Small intestine (tissue), 7 donors: ENCODE measurements around the gene EEA1. TPM values are rescaled to one million over a fixed set of nuclear protein-coding genes. Genes with fewer than 3 reads are reported as not detected.

Experiments
- DNase-seq, 2 donors: peaks; one replicate each; pipeline versions ENCODE4 v3.0.0 to v3.0.0-alpha.2; 2013
- FAIRE-seq: peaks from 2 replicates; lab custom pipeline; 2012; peaks lifted over from hg19 to GRCh38; lab: Jason Lieb, UNC
- H3K27ac ChIP-seq, 3 donors: one replicate each; pipeline ENCODE4 v1.5.1; 2013; ENCODE audit warnings: low read length in 2 of 3, mild to moderate bottlenecking in 2 of 3, control low read depth in 1 of 3, inconsistent platforms in 1 of 3, low read depth in 1 of 3, moderate library complexity in 1 of 3
- H3K27me3 ChIP-seq, 3 donors: one replicate each; pipeline ENCODE4 v1.6.1; 2013; ENCODE audit warnings: low read length in 3 of 3, inconsistent platforms in 1 of 3; ENCODE audit not compliant: control insufficient read depth in 3 of 3, insufficient read depth in 3 of 3
- H3K36me3 ChIP-seq, 3 donors: one replicate each; pipeline ENCODE4 v1.6.1; 2013; ENCODE audit warnings: low read length in 3 of 3, inconsistent platforms in 1 of 3, low read depth in 1 of 3, mild to moderate bottlenecking in 1 of 3, moderate library complexity in 1 of 3; ENCODE audit not compliant: control insufficient read depth in 3 of 3, insufficient read depth in 2 of 3
- H3K4me1 ChIP-seq, 3 donors: one replicate each; pipeline ENCODE4 v1.6.1; 2013; ENCODE audit warnings: low read length in 2 of 3, inconsistent platforms in 1 of 3, low read depth in 1 of 3, mild to moderate bottlenecking in 1 of 3, moderate library complexity in 1 of 3; ENCODE audit not compliant: control insufficient read depth in 3 of 3, insufficient read depth in 2 of 3
- H3K4me3 ChIP-seq, 3 donors: one replicate each; pipeline ENCODE4 v1.5.1; 2013; ENCODE audit warnings: low read length in 3 of 3, control low read depth in 1 of 3, inconsistent platforms in 1 of 3, low read depth in 1 of 3, mild to moderate bottlenecking in 1 of 3, moderate library complexity in 1 of 3
- H3K9me3 ChIP-seq, 2 donors: one replicate each; pipeline ENCODE4 v1.6.1; 2013; ENCODE audit warnings: low read depth in 1 of 2, low read length in 1 of 2; ENCODE audit not compliant: control insufficient read depth in 2 of 2, insufficient read depth in 1 of 2
- WGBS, 3 donors: extraction: QIAGEN DNeasy Blood & Tissue Kit; methylation state at CpG; one replicate each; pipeline ENCODE4 v1.1.7; 2013; 5-methylcytosine and 5-hydroxymethylcytosine counted together
- polyA plus RNA-seq, 4 donors: library from polyadenylated mRNA; stranded (reverse) in 3 of 4; unstranded in 1 of 4; fragments of 200-250 nt in 3 of 4; fragments of 120-200 nt in 1 of 4; gene quantifications; one replicate each; pipeline versions ENCODE4 v1.2.1 to v1.2.3, GENCODE V29; 2013
- donor health status: healthy with polysubstance abuse.
- donor health status: control.
- donor health status: control.
- donor health status: Bipolar disorder and iron deficiency.
- donor health status: healthy.

Gene EEA1
- polyA plus RNA-seq, 4 donors, result 3.0 to 15.6 (median 3.7) TPM

GRCh38 chr12:92745856-92746550, 183.1 kb downstream of the EEA1 start:
- Histone ChIP-seq H3K4me1 (no peaks in the 10 kb centered on the region), H3K27ac (peak overlapping the region in 1 of 3 donors; percentile 58), H3K4me3 (no peak overlapping the region), H3K36me3 (no peaks in the 10 kb centered on the region), H3K27me3 (no peaks in the 10 kb centered on the region), H3K9me3 (no peaks in the 10 kb centered on the region)
- no peak for FAIRE-seq
- no peak for DNase-seq
- 67 to 94% (median 82%) methylated on average over 4 of the region's 4 CpGs for WGBS, 3 donors

DNA sequence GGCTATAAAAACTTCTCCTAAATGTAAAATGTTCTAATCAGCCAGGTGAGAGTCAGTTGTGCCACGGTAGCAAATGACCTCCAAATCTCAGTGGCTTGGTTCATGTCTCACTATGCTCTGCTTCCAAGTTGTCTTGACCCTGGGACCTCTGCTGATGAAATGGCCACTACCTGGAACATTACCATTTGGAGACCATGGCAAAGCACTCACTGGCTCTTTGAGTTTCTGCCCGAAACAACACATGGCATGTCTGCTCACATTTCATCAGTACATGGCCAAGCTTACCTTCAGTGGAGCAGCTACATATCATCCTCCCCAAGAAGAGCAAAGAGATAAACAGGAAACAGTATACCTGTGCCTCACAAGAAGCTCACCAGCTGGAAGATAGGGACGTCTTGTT, 186.1 kb downstream of the EEA1 start:
- WGBS, 3 donors, result 74 to 92% (median 86%) methylated on average over 3 of the region's 3 CpGs
- Histone ChIP-seq H3K36me3 (no peaks in the 10 kb centered on the region), H3K9me3 (no peaks in the 10 kb centered on the region), H3K27me3 (no peaks in the 10 kb centered on the region), H3K27ac (no peak overlapping the region), H3K4me3 (no peak overlapping the region), H3K4me1 (no peaks in the 10 kb centered on the region)
- no peak for DNase-seq
- FAIRE-seq, result no peak

- no peak for FAIRE-seq
Observed at GRCh38 chr12:92740411-92740810, 188.7 kb downstream of the EEA1 start.

DNA sequence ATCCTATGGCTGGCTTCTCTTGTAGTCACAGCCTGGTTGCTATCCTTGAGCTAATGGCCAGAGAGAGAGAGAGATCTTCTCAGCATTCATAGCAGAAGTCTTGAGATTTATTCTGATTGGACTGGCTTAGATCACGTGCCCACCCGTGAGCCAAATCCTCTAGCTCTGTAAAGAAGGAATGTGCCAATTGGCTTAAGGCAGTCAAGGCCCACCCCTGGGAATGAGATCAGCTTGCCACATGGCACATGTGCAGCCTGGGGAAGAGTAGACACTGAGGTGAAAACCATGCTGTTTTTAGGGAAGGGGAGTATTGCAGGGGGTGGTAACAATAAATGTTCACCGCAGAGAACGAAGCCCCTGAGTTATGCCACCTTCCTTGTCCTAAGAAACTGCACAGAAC, 190.0 kb downstream of the EEA1 start:
- H3K27me3 ChIP-seq, result no peaks in the 10 kb centered on the region
- H3K9me3 ChIP-seq, result no peaks in the 10 kb centered on the region
- H3K36me3 ChIP-seq, result no peaks in the 10 kb centered on the region
- no peak for DNase-seq
- 86 to 91% (median 91%) methylated on average over 4 of the region's 4 CpGs for WGBS, 3 donors
- no peak overlapping the region for H3K4me3 ChIP-seq
- H3K4me1 ChIP-seq, result no peaks in the 10 kb centered on the region
- FAIRE-seq, result no peak
- H3K27ac ChIP-seq, result no peak overlapping the region

More at GRCh38 chr12:92740411-92740810, 188.7 kb downstream of the EEA1 start:
- Histone ChIP-seq H3K9me3 (no peaks in the 10 kb centered on the region), H3K4me1 (no peaks in the 10 kb centered on the region), H3K27ac (no peak overlapping the region), H3K4me3 (no peak overlapping the region), H3K27me3 (no peaks in the 10 kb centered on the region), H3K36me3 (no peaks in the 10 kb centered on the region)
- no peak for DNase-seq

DNA sequence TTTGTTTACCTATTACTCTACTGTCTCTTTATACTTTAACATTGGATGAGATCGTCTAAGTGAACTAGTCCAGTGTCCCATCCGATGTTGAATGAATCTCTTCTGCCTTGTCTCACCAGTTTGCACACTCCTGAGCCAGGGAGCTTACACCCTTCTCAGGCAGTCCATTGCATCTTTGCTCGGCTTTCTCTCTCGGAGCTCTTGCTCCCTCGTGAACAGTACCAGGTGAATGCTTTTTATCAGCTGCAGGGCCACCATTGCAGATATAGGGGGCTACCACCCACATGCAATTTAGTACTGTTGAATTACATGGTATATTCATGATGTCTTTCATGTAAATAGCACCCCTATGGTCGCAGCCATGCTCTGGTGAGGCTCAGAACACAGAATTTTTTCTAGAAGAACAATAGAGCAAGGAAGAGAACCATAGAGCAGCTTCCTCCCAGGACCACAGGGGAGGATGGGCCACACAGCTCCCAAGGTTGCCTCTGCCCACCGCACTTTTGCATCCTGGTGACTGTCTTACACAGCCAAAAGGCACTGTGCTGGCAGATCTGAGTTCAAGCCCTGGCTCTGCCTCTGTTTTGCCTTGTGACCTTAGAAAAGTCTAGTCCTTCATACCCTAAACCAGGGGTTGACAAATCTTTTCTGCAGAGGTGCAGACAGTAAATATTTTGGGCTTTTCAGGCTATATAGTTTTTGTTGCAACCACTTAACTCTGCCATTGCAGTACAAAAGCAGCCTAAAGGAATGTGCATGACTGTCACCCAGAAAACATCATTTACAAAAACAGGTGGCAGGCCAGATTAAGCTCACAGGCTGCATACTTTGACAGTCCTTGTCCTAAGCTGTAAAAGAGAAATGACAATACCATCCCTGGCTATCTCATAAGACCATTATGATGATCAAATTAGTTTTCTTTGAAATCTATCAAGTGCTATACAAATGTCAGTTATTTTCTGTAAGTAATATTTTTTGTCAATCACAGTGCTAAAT, 190.9 kb downstream of the EEA1 start:
- H3K4me1 ChIP-seq, result no peaks in the 10 kb centered on the region
- H3K27me3 ChIP-seq, result no peaks in the 10 kb centered on the region
- H3K36me3 ChIP-seq, result no peaks in the 10 kb centered on the region
- H3K27ac ChIP-seq, result no peak overlapping the region
- WGBS, 3 donors, result 82 to 88% (median 87%) methylated on average over 7 of the region's 7 CpGs
- H3K4me3 ChIP-seq, result no peak overlapping the region
- FAIRE-seq (no peak), DNase-seq (no peak)
- H3K9me3 ChIP-seq, result no peaks in the 10 kb centered on the region

DNA sequence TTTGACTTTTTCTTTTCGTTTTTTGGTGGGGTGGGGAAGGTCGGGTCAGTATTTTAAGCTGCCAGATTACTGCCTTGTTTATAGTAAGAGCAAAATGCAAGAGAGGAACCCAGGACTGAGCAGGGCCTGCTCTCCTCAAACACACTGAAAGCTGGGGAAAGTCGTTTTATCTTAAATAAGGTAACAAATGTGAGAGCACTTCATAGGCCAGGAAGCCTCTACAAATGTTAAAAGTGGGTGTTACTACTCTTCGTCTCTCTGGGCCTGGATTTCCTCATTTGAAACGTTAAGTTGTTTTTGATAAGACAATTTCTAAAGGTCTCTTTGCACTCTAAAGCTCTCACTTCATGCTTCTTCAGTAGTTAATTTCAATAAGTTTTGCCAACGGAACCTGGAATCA, 192.5 kb downstream of the EEA1 start:
- no peak for DNase-seq
- Histone ChIP-seq H3K27me3 (no peaks in the 10 kb centered on the region), H3K9me3 (no peaks in the 10 kb centered on the region), H3K4me1 (no peaks in the 10 kb centered on the region), H3K27ac (no peak overlapping the region), H3K4me3 (no peak overlapping the region), H3K36me3 (no peaks in the 10 kb centered on the region)
- WGBS, 3 donors, result 65 to 83% (median 71%) methylated on average over 6 of the region's 6 CpGs
- no peak for FAIRE-seq

DNA sequence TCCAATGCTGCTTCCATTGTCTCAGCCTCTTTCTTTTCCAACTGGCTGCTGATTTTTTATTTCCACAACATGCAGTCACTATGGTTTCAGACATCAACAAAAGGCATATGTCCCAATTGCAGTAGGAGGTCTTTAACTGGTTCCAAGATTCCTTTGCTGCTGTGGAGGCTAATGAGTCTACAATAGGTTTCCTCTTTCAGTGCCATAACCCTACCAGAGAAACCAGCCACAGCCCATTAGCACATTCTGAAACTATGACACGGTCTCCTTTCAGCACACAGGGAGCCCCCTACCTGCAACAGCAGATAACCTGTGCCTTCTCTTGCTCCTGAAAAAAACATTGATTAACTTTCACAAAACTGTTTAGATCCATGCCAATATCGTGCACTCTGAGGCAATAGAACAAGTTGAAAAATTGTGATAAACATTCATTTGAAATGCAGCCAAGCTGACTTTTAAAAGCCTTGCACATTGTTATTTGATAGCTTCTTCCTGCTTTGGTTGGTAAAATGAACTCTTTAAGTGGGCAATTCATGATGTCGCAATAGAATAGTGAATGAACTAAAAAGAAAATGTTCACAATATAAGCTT, 193.9 kb downstream of the EEA1 start:
- FAIRE-seq (no peak), DNase-seq (peak in 1 of 2 donors; percentile 23)
- Histone ChIP-seq H3K36me3 (no peaks in the 10 kb centered on the region), H3K9me3 (no peaks in the 10 kb centered on the region), H3K4me3 (no peak overlapping the region), H3K27me3 (no peaks in the 10 kb centered on the region), H3K27ac (peak overlapping the region in 1 of 3 donors; percentile 72), H3K4me1 (no peaks in the 10 kb centered on the region)
- 44 to 61% (median 57%) methylated on average over 3 of the region's 3 CpGs for WGBS, 3 donors

DNA sequence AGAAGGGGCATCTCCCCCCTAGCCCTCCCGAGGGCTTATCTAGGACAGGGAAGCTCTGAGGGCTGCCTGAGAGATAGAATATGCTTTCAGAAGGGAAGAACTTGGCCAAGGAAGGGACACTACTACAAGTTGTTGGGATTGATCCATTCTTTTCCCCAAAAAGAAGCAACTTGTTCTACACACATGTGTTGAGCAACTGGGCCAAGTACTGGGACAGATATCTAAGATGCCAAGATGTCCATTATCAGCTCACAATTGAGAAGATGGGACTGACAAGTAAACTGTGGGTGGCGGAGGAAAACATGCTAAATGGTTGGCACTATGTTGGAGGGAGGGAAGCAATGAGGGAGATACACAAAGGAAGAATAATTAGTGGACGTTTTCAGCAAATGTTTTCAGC, 195.4 kb downstream of the EEA1 start:
- Histone ChIP-seq H3K27me3 (no peaks in the 10 kb centered on the region), H3K36me3 (no peaks in the 10 kb centered on the region), H3K4me3 (no peak overlapping the region), H3K4me1 (no peaks in the 10 kb centered on the region), H3K27ac (no peak overlapping the region), H3K9me3 (no peaks in the 10 kb centered on the region)
- WGBS, 3 donors, result 65 to 72% (median 70%) methylated on average over 3 of the region's 3 CpGs
- DNase-seq (no peak), FAIRE-seq (no peak)
